Measurements from ENCODE around the gene PPAT. TPM values are rescaled to one million over a fixed set of nuclear protein-coding genes. Genes with fewer than 3 reads are reported as not detected.
A peak's percentile ranks its signal among the peaks of the same experiment; 100 is the strongest.

Gene PPAT
- polyA plus RNA-seq, 3 donors, result 0.83 to 1.5 (median 1.4) TPM

- H3K79me2 ChIP-seq (ENCODE audit: insufficient read depth, low read length), result peaks cover 74% of the 10 kb centered on the region
- H3K4me3 Mint-ChIP-seq, result peak overlapping the region; percentile 24 to 98
- no peaks in the 10 kb centered on the region for H3K9me3 ChIP-seq (replicated peaks in 1 of 2; ENCODE audit: control insufficient read depth in 1 of 2, insufficient read depth in 1 of 2, low read length in 2 of 2)
- H3K27ac Mint-ChIP-seq, result peak overlapping the region in 4 of 7 donors; percentile 50 to 98 (median 83)
- peaks cover 15 to 31% of the 10 kb centered on the region in 2 donors for H3K36me3 Mint-ChIP-seq
- intact Hi-C loops (cut with micrococcal nuclease), result loop anchor here (5.0 to 10.0 kb wide), 2 partner anchors 33 to 439 kb away; partner anchors contain the start of gene REST (in 1 of the 2)
- H3K27ac ChIP-seq (ENCODE audit: low read depth in 1 of 2, low read length in 2 of 2), result no peak overlapping the region
- peak overlapping the region in 1 of 3 experiments; percentile 98 for H3K4me3 ChIP-seq (replicated peaks in 1 of 3; ENCODE audit: low read depth in 2 of 3, low read length in 3 of 3)
- peak in 1 of 3 donors; percentile 2 for DNase-seq
- H2AFZ ChIP-seq (ENCODE audit: insufficient read depth, low read depth, low read length, poor library complexity, severe bottlenecking), result no peak overlapping the region
- no peaks in the 10 kb centered on the region for H3K9me3 Mint-ChIP-seq
- no peaks in the 10 kb centered on the region for H3K27me3 Mint-ChIP-seq (ENCODE audit: low read depth in 3 of 3)
- peaks cover 11 to 42% of the 10 kb centered on the region in 2 donors for H3K36me3 ChIP-seq (replicated peaks in 1 of 2; ENCODE audit: control insufficient read depth in 1 of 2, insufficient read depth in 2 of 2, low read length in 2 of 2)
- H3K9ac ChIP-seq (ENCODE audit: insufficient read depth, low read length, poor library complexity, severe bottlenecking), result no peak overlapping the region
- peaks cover 45% of the 10 kb centered on the region for H3K4me1 Mint-ChIP-seq
- H3K4me2 ChIP-seq (replicated peaks; ENCODE audit: extremely low read depth, low read length, poor library complexity, severe bottlenecking), result peak overlapping the region; percentile 94
- TF ChIP-seq, protein P1, sequence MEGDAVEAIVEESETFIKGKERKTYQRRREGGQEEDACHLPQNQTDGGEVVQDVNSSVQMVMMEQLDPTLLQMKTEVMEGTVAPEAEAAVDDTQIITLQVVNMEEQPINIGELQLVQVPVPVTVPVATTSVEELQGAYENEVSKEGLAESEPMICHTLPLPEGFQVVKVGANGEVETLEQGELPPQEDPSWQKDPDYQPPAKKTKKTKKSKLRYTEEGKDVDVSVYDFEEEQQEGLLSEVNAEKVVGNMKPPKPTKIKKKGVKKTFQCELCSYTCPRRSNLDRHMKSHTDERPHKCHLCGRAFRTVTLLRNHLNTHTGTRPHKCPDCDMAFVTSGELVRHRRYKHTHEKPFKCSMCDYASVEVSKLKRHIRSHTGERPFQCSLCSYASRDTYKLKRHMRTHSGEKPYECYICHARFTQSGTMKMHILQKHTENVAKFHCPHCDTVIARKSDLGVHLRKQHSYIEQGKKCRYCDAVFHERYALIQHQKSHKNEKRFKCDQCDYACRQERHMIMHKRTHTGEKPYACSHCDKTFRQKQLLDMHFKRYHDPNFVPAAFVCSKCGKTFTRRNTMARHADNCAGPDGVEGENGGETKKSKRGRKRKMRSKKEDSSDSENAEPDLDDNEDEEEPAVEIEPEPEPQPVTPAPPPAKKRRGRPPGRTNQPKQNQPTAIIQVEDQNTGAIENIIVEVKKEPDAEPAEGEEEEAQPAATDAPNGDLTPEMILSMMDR (IDR thresholded peaks at IDR 0.05), result no peak
- H4K20me1 ChIP-seq (ENCODE audit: insufficient read depth, low read length), result peaks cover 21% of the 10 kb centered on the region
- WGBS (ENCODE audit: insufficient coverage), result 91% methylated on average over 4 of the region's 10 CpGs
- H3K27me3 ChIP-seq (ENCODE audit: control insufficient read depth in 2 of 2, insufficient read depth in 2 of 2, low read length in 2 of 2), result no peaks in the 10 kb centered on the region
- peaks cover 28 to 44% of the 10 kb centered on the region in 2 donors for H3K4me1 ChIP-seq (ENCODE audit: control insufficient read depth in 1 of 2, insufficient read depth in 2 of 2, low read length in 2 of 2)
Observed at GRCh38 chr4:56465599-56466295, 30.3 kb upstream of the PPAT start.

DNA sequence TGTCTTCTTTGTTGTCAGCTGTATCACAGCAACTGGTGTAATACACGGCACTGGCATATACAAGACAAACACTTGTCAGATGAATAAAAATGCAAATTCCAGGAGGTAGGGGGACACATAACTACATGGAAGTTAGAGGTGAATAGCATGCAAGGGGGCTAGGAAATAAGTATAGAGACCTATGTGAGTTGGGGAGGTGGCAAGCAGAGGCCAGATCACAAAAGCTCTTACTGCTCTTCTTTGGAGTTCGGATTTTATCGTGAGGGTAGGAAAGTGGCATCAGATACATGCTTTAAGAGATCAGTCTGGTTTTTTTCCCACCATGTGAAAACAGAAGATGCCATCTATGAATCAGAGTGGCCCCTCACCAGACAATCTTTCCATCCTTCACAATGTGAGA lies 29.2 kb upstream of the PPAT start:
- H3K36me3 Mint-ChIP-seq, result peaks cover 20 to 30% of the 10 kb centered on the region in 2 donors
- Histone ChIP-seq H3K9ac (ENCODE audit: insufficient read depth, low read length, poor library complexity, severe bottlenecking) (no peak overlapping the region), H3K36me3 (replicated peaks in 1 of 2; ENCODE audit: control insufficient read depth in 1 of 2, insufficient read depth in 2 of 2, low read length in 2 of 2) (peaks cover 15 to 43% of the 10 kb centered on the region in 2 donors), H3K79me2 (ENCODE audit: insufficient read depth, low read length) (peaks cover 64% of the 10 kb centered on the region), H3K9me3 (replicated peaks in 1 of 2; ENCODE audit: control insufficient read depth in 1 of 2, insufficient read depth in 1 of 2, low read length in 2 of 2) (no peaks in the 10 kb centered on the region), H3K27ac (ENCODE audit: low read depth in 1 of 2, low read length in 2 of 2) (no peak overlapping the region), H4K20me1 (ENCODE audit: insufficient read depth, low read length) (peaks cover 11% of the 10 kb centered on the region), H3K27me3 (ENCODE audit: control insufficient read depth in 2 of 2, insufficient read depth in 2 of 2, low read length in 2 of 2) (no peaks in the 10 kb centered on the region), H2AFZ (ENCODE audit: insufficient read depth, low read depth, low read length, poor library complexity, severe bottlenecking) (no peak overlapping the region), H3K4me1 (ENCODE audit: control insufficient read depth in 1 of 2, insufficient read depth in 2 of 2, low read length in 2 of 2) (peaks cover 28 to 38% of the 10 kb centered on the region in 2 donors), H3K4me2 (replicated peaks; ENCODE audit: extremely low read depth, low read length, poor library complexity, severe bottlenecking) (no peak overlapping the region), H3K4me3 (replicated peaks in 1 of 3; ENCODE audit: low read depth in 2 of 3, low read length in 3 of 3) (no peak overlapping the region)
- intact Hi-C loops (cut with micrococcal nuclease), result loop anchor here in 1 of 2 donors (10.0 kb wide), 1 partner anchor 440 kb away; the partner anchor contains the start of gene REST
- DNase-seq, result no peak
- H3K27ac Mint-ChIP-seq, result no peak overlapping the region
- no peak overlapping the region for H3K4me3 Mint-ChIP-seq
- H3K4me1 Mint-ChIP-seq, result peaks cover 42% of the 10 kb centered on the region
- TF ChIP-seq, protein P1 (IDR thresholded peaks at IDR 0.05), result no peak
- H3K9me3 Mint-ChIP-seq, result no peaks in the 10 kb centered on the region
- no peaks in the 10 kb centered on the region for H3K27me3 Mint-ChIP-seq (ENCODE audit: low read depth in 3 of 3)
- no CpG with 5 or more reads among the region's 3 CpGs for WGBS (ENCODE audit: insufficient coverage)

Measured in CD14-positive monocyte (primary cell).